Fibroblast of the conjunctiva (primary cell): ENCODE results near the gene ADAM30.
"Not testable (repeated sequence)": the region's sequence is repeated elsewhere in the genome, so short reads cannot be mapped to it uniquely, and the experiment has no call there.

ENCODE experiments used
- DNase-seq: peaks from one replicate; pipeline ENCODE4 v3.0.0-alpha.2; 2010; ENCODE audit warnings: low read depth

ADAM30 gene

DNA sequence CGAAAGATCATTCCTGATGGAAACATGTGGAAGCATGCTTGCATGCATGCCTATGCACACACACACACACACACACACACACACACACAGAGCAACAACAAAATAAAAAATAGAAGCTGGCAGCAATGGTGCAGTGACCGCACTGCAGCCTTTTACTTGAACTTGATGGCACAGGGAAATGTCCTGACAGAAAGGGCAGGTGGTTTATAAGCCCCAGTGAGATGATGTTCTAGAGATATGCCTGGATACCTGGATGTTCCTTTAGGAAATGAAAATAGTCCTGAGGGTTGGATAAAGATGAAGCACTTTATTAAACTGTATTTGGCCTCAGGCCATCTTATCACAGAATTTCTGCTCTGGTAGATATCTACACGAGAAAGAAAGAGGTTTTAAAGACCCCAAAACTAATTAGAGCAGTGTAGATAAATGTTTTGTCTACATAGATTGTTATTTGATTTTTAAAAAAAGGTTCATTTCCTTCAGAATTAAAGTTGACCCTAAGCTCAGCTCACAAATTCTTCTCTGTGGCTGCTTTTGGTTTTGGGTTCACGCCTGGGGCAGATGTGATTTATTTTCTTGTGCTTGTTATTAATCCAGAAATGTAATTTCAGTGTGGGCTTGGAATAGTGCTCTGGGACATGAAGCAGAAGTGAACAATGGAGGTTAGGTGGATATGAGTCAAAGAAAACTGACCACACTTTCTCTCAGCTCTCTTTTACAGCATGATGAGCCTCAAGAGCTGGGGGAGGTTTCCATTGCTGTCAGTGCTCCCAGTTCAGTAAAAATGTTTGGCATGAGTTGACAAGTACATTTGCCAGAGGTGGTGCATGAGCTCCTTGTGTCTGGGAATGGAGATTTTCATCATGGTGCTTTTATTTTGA lies 22.9 kb downstream of the ADAM30 start:
- peak; percentile 55 for DNase-seq

DNA sequence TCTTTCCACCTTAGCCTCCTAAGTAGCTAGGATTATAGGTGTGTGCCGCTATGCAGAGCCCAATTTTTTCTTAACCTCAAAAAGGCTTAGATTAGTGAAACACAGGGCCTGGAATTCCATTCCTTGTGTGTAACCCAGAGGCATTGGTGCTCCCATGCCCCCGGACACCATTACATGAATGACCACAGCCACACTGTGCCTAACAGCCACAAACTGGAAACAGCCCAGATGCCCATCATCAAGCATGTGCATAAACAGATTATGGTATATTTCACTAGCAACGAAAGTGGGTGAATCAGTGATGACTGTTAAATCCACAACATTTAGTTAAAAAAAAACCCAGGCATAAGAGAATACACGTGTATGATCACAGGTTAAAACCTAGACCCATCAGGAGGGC lies 24.4 kb downstream of the ADAM30 start:
- no peak for DNase-seq

DNA sequence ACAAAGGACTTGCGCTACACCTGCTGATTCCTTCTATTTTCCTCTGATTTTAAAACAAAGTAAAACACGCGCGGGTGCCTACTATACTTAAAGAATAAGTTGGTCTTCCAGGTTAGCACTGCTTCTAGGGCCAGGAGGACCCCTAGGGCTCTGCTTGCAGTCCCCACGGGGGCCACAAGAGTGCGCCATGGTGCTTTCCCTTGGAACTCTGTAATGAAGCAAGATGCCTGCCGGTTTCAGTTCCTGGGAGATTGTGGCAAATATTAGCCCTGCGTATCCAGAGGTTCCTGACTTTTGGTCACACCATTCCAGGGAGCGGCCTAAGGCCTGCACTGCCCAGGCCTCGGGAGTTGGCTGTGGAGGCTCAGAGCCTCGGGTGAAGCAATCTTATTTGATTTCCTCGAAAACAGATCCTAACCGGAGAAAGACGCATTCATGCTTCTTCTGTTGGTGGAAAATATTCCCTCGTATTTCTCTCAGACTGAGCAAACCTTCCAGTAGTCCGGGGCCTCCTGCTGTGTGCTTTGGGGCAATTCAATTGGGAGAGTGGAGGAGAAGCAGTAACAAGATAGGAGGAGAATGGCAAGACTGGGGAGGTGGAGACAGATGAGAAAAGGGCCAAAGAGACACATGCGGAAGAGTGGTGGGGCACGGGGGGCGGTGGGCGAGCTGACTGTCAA lies 25.3 kb downstream of the ADAM30 start:
- DNase-seq = peak; percentile 63

DNA sequence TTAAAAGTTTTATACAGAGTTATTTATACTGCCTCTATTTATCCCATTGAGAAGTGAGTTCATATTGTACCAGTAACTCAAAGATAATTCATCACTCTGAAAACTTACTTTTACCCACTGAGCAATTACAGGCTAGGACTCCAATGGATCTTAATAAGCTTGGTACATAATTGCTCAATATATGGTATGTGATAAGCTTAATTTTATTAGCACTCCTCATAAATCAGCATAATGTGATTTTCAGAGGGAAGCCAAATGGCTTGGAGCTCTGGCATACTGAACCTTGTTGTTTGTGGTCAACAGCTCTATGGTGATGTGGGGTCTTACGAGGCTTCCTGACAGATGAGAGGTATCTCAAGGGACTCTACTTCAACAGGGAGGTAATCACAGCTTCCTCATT lies 26.3 kb downstream of the ADAM30 start:
- DNase-seq = no peak

DNA sequence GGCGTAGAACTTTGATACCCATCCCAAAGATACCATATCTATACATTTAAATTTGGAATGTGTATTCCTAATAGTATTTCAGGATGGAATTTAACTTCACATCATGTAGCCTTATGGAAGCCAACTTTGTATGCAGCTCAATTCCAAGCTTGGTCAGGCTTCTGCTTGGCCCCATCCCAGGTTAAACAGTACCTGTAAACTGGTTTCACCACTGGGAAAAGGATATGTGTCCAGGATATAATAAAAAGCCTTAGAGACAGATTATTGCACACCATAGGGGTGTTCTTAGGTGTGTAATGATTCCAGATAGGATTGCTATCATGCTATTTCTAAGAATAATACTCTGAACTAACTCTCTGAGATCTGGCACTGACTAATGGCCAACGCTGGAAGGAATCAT lies 28.1 kb downstream of the ADAM30 start:
- no peak for DNase-seq

DNA sequence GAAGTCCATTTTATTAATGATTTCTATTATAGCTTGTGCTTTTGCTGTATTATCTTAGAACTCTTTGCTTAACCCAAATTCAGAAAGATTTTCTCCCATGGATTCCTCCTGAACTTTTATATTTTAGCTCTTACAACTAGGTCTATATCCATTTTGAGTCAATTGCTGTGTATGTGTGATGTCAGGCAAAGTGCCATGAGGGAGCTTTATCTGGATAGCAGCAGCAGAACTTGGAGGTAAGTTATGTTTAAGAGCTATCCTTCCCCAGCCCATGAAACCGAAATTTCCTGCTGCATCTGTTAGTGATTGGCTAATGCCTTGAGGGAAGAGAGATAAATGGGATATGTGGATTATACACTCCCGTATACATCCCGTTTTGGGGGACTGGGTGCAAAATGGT lies 29.9 kb downstream of the ADAM30 start:
- DNase-seq = no peak

DNA sequence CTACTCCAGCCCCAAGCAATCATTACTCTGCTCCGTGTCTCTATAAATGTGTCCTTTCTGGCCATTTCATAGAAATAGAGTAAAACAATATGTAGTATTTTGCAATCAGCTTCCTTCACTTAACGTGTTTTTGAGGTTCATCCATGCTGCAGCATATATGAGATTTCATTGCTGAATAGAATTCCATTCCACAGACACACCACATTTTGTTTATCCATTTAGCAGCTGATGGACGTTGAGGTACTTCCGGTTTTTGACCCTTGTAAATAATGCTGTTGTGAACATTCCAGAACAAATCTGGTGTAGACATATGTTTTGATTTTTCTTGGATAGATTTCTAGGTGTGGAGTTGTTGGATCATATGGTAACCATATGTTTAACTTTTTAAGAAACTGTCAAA lies 30.7 kb downstream of the ADAM30 start:
- DNase-seq = peak; percentile 59

DNA sequence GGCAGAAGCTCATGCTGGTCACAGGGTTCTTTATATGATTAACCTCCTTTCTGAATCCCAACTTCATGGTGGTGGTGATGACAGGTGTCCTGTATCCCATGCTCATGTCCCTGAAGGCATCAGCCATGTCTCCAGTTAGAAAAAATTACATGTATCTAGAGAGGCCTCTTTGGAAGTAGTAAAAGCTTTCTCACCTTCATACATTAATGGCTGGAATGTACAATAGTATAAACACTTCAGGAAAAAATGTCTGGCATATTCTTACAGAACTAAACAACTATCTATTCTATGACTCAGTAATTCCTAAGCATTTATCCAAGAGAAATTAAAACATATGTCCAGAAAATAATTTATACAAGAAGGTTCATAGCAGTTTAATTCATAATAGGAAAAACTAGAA lies 34.0 kb downstream of the ADAM30 start:
- DNase-seq = no peak

DNA sequence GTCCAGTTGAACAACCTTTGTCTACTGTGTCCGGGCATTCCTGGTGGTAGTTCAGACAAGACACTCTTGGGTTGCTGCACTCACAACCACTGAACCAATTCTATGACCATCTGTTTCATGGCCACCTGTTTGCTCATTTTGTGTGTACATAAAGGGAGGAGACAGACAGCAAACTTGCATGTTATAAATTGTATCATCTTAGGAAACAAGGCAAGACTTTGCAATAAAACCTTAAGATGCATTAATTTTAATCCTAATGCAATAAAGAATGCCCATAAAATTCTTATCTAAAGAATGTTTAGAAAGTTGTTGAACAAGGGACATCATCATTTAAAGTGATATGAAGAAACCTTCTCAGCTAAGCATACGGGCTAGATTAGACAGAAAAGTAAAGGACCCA lies 34.8 kb downstream of the ADAM30 start:
- no peak for DNase-seq

DNA sequence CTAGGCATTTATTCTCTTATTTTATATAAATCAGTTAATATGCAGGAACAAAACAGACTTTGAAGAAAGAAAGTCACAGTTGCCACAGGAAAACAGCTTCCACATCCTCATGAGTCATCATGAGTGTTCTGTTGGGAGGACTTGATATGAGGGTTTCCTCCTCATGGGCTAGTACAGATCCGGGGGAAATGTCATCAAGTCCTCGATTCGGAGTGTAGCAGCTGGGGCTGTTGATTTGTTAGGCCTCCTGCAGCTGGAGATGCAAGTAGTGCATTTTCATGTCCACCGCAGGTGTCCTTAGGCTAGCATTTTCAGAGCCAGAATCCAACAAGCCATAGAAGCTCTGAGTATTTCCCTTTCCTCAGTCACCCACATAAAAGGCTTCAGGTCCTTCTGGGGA lies 36.7 kb downstream of the ADAM30 start:
- DNase-seq = peak; percentile 10

DNA sequence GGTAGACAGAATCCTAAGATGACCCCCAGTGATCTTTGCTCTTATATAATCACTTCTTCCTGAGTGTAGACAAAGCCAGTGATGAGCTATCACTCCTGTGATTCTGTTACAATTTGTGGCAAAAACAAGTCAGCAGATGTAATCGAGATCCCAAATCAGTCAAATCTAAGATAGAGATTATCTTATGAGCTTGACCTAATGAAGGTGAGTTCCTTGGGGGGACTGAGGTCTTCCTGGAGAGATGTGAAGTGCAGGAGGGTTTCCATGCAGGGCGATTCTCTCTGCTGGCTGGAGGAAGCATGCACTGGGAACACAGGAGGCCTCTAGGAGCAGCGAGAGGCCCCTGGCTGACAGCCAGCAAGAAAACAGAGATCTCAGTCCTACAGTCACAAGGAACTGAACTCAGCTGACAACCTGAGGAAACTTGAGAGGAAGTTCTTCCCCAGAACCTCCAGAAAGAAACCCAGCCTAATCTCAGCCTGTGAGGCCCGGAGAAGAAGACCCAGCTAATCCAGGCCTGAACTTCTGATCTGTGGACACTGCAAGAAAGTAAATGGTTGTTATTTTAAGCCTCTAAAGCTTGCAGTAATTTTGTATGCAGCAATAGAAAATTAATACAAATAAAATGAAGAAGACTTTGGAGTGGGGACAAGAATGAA lies 37.6 kb downstream of the ADAM30 start:
- not testable (repeated sequence) for DNase-seq

DNA sequence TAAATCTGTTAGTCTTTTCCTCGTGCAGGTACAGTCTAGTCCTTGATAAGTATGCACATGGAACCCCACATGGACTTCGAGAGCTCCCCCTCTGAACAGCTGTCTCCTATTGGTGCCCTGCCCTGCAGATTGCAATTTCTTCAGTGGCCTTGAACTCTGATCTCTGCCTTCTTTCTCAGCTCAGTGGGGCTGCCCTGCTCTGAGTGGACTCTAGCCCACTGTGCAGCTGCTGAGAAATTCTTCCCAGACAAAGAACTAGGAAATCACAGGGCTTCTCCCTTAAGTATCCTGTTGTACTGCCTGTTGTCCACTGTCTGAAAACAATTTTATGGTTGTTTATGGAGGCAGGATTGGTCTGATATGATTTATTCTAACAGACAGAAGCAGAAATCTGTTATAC lies 38.2 kb downstream of the ADAM30 start:
- DNase-seq = no peak

DNA sequence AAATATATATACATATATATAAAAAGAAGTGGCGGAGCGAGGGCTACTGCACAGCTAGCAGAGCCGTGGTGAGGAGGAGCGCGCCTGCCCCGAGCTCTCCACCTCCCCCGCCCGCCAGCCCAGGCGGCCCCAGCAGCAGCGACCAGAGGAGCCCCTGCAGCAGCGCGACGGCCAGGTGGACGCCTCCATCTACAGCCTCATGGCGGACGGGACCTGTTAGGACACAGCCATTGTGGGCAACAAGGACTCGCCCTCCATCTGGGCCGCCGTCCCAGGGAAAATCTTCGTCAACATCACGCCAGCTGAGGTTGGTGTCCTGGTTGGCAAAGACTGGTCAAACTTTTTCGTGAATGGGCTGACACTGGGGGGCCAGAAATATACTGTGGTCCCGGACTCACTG lies 43.2 kb downstream of the ADAM30 start:
- DNase-seq = no peak

DNA sequence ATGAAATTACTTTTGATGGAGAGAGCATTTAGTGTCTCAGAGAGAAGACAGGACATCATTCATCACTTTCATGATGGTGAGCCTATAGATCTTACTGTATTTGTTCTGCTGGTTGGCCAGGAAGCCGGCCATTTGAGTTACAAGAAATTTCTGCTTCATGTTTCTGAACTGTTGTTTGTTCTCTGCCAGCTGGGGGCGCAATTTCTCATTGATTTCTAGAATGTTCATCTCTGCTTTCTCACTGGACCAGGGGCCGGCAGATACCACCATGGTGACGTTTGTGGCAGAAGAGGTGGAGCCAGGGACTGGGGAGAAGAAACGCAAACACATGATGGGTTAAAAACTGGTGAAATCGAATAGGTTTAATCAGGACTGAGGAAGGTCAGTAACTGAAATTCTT lies 52.1 kb downstream of the ADAM30 start:
- not testable (repeated sequence) for DNase-seq
